GM12801 (cell line): Measurements from ENCODE around the gene RAB40C.

ENCODE experiments used
- TF ChIP-seq, protein P1 (sequence below): IDR thresholded peaks from one replicate; pipeline ENCODE4 v1.5.1; 2011; ENCODE audit warnings: control low read depth; ENCODE audit not compliant: insufficient read length; ENCODE audit errors: extremely low read depth

RAB40C gene

DNA sequence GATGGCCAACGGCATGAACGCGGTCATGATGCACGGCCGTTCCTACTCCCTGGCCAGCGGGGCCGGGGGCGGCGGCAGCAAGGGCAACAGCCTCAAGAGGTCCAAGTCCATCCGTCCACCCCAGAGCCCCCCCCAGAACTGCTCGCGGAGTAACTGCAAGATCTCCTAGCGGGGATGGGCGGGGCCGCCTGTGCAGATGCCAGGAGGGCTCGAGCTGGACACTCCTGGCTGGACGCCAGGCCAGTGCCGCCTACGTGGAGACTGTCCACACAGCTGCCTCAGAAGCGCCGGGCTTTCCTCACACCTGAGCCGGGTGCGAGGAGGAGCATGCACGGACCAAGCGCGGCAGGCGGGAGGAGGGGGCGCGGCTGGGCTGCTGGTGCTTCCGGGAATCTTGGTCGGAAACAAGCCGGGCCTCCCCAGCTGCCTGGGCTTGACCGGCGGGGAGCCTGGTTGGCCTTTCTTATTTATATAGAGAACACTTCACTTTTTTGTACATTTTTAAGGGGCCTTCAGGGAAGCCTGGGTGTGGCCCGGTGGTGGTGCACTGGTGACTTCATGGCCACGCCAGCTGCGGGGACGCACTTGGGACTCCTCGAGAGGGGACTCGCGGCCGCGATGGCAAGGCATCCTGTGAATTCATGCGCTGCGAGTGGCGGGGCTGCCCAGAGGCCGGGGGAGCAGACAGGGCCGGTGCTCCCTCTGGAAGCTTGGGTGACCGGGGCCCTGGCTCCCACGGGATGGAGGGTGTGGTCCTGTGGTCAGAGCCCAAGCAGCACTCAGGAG is 37.8 kb downstream of the RAB40C start:
- TF ChIP-seq, protein P1, sequence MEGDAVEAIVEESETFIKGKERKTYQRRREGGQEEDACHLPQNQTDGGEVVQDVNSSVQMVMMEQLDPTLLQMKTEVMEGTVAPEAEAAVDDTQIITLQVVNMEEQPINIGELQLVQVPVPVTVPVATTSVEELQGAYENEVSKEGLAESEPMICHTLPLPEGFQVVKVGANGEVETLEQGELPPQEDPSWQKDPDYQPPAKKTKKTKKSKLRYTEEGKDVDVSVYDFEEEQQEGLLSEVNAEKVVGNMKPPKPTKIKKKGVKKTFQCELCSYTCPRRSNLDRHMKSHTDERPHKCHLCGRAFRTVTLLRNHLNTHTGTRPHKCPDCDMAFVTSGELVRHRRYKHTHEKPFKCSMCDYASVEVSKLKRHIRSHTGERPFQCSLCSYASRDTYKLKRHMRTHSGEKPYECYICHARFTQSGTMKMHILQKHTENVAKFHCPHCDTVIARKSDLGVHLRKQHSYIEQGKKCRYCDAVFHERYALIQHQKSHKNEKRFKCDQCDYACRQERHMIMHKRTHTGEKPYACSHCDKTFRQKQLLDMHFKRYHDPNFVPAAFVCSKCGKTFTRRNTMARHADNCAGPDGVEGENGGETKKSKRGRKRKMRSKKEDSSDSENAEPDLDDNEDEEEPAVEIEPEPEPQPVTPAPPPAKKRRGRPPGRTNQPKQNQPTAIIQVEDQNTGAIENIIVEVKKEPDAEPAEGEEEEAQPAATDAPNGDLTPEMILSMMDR = no peak

- TF ChIP-seq, protein P1 = no peak
Observed at GRCh38 chr16:628321-629061, 38.6 kb downstream of the RAB40C start.

- TF ChIP-seq, protein P1 = no peak
Observed at GRCh38 chr16:629185-629832, 39.4 kb downstream of the RAB40C start.

DNA sequence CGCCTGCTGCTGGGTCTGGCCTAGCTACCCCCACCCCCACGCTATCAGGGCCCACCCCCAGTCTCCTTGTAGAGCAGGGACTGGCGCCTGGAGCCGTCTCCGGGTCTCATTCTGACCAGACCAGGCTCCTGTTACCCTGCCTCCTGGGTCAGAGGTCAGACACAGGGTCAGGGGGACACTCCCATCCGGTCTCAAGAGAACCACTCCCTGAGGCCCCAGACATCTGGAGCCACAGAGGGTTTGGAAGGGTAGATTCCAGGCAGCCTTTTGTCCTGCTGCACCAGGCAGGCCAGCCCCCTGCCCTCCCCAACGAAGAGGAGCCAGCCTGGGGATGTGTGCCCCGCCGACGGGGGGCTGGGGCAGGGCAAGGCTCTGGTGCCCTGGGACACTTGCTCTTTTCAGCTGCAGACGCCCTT is 40.0 kb downstream of the RAB40C start:
- TF ChIP-seq, protein P1 = no peak

DNA sequence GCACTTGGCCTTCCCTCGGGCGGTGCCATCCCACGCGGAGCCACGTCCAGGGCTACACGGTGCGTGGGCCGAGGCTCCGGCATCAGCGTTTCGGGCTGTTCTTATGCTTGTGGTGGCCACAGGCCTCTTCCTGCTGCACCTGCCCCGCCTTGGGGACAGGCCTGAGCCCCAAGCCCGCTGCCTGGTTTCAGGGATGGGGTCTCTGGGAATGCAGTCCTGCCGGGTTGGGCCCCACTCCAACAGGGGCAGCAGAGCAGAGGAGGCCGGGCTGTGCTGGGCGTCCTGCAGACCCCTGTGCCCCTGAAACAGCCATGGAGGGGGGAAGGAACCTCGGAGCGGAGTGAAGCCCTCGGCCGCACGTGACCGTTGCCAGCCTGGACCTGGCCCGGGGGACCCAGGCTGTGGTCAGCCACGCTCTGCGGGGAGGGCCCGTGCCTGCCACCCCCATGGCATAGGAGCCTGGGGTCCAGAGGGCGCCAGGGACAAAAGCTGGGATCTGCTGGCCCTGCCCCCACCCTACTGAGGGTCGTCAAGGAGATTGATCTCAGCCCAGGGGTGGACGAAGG is 40.5 kb downstream of the RAB40C start:
- TF ChIP-seq, protein P1 = no peak

DNA sequence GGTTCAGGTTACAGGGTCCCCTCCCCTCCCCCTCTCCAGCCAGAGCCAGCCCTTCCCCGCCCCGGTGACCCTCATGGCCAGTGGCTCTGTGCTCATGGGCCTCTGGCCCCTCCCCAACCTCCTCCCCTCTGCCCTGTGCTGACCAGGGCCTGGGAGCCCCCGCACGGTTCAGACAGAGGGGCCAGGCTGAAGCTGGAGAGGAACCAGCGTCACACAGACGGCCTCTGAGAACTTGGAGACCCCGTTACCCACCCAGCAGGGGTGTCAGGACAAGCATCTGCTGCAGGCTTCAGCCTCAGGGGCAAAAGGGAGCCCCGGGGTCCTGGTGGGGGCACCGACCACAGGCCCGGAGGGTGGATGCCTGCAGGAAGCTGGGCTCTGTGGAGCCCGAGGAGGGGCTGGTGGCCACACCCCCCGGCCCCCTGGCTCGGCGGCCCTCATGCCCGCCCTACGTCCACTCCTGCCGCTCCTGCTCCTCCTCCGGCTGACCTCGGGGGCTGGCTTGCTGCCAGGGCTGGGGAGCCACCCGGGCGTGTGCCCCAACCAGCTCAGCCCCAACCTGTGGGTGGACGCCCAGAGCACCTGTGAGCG is 41.0 kb downstream of the RAB40C start, which contains the start of gene WFIKKN1:
WFIKKN1 (plus strand) TSS at position 171 of the 591 bp plus-strand sequence; CDS start at position 440, 269 bp downstream.
- TF ChIP-seq, protein P1 = no peak
